BE2C (cell line): ENCODE measurements around the gene GATA1.

Source experiments
- DNase-seq: peaks from one replicate; pipeline ENCODE4 v3.0.0-alpha.2; 2020
- H3K27me3 ChIP-seq: fragments of 250-450 bp; sonication (Bioruptor Pico); 2 replicates; pipeline ENCODE4 v1.5.1; 2020; ENCODE audit warnings: mild to moderate bottlenecking
- H3K36me3 ChIP-seq: fragments of 250-450 bp; sonication (Bioruptor Pico); 2 replicates; pipeline ENCODE4 v1.5.1; 2020; ENCODE audit warnings: mild to moderate bottlenecking
- H3K4me1 ChIP-seq: fragments of 250-450 bp; sonication (Bioruptor Pico); 2 replicates; pipeline ENCODE4 v1.5.1; 2020
- H3K4me3 ChIP-seq: 2 replicates; pipeline ENCODE4 v1.5.1; 2011; ENCODE audit warnings: low read depth, low read length
- H3K9me3 ChIP-seq: fragments of 250-450 bp; sonication (Bioruptor Pico); 2 replicates; pipeline ENCODE4 v1.5.1; 2020
- TF ChIP-seq, protein P1 (sequence below): IDR thresholded peaks from 2 replicates; pipeline ENCODE4 v1.5.1; 2012; ENCODE audit warnings: mild to moderate bottlenecking, low read depth, low read length

Gene GATA1

GRCh38 chrX:48801280-48802088 is 15.1 kb downstream of the GATA1 start, which contains the start of gene HDAC6:
TSS of gene HDAC6 (plus strand) at chrX:48802067. CDS start at chrX:48802693, 626 bp downstream.
- Histone ChIP-seq H3K4me1 (no peaks in the 10 kb centered on the region), H3K9me3 (no peaks in the 10 kb centered on the region), H3K27me3 (no peaks in the 10 kb centered on the region), H3K36me3 (no peaks in the 10 kb centered on the region), H3K4me3 (peak within 1 kb of the TSS; percentile 76)
- TF ChIP-seq, protein P1, sequence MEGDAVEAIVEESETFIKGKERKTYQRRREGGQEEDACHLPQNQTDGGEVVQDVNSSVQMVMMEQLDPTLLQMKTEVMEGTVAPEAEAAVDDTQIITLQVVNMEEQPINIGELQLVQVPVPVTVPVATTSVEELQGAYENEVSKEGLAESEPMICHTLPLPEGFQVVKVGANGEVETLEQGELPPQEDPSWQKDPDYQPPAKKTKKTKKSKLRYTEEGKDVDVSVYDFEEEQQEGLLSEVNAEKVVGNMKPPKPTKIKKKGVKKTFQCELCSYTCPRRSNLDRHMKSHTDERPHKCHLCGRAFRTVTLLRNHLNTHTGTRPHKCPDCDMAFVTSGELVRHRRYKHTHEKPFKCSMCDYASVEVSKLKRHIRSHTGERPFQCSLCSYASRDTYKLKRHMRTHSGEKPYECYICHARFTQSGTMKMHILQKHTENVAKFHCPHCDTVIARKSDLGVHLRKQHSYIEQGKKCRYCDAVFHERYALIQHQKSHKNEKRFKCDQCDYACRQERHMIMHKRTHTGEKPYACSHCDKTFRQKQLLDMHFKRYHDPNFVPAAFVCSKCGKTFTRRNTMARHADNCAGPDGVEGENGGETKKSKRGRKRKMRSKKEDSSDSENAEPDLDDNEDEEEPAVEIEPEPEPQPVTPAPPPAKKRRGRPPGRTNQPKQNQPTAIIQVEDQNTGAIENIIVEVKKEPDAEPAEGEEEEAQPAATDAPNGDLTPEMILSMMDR, result no peak
- DNase-seq, result peak; percentile 97

GRCh38 chrX:48802089-48802904 is 15.9 kb downstream of the GATA1 start:
- Histone ChIP-seq H3K27me3 (no peaks in the 10 kb centered on the region), H3K4me3 (peak overlapping the region; percentile 70), H3K4me1 (no peaks in the 10 kb centered on the region), H3K9me3 (no peaks in the 10 kb centered on the region), H3K36me3 (no peaks in the 10 kb centered on the region)
- TF ChIP-seq, protein P1, result no peak
- peak; percentile 85 for DNase-seq

DNA sequence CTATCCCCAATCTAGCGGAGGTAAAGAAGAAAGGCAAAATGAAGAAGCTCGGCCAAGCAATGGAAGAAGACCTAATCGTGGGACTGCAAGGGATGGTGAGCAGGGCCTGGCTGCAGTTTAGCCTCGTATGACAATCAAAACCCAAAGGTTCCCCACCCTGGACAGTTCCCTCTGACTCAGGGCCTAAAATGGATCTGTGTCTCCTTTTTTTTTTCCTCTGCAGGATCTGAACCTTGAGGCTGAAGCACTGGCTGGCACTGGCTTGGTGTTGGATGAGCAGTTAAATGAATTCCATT is 16.5 kb downstream of the GATA1 start:
- Histone ChIP-seq H3K9me3 (no peaks in the 10 kb centered on the region), H3K4me1 (no peaks in the 10 kb centered on the region), H3K27me3 (no peaks in the 10 kb centered on the region), H3K36me3 (no peaks in the 10 kb centered on the region), H3K4me3 (peak overlapping the region; percentile 70)
- TF ChIP-seq, protein P1, result no peak
- no peak for DNase-seq

DNA sequence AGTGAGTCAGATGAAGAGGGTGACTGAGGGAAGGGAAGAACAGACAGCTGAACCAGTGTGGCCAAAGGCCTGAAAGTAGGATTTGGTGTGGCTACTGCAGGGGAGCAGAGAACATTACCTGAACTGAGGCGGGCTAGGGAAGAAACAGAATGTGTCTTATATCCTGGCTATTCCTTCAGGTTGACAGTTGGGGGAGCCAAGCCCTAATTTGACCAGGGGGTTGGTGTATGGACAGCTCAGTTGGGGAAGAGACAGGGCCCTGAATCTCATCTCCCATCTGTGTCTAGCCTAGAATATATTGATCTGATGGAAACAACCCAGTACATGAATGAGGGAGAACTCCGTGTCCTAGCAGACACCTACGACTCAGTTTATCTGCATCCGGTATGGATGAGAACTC is 19.7 kb downstream of the GATA1 start:
- DNase-seq, result no peak
- H3K4me1 ChIP-seq, result no peaks in the 10 kb centered on the region
- H3K27me3 ChIP-seq, result no peaks in the 10 kb centered on the region
- H3K4me3 ChIP-seq, result no peak overlapping the region
- TF ChIP-seq, protein P1, result peak; percentile 26; the same call in 1 of the 2 replicates
- H3K36me3 ChIP-seq, result no peaks in the 10 kb centered on the region
- H3K9me3 ChIP-seq, result no peaks in the 10 kb centered on the region

- TF ChIP-seq, protein P1, result no peak
- Histone ChIP-seq H3K36me3 (no peaks in the 10 kb centered on the region), H3K27me3 (no peaks in the 10 kb centered on the region), H3K9me3 (no peaks in the 10 kb centered on the region), H3K4me1 (no peaks in the 10 kb centered on the region), H3K4me3 (no peak overlapping the region)
- DNase-seq, result no peak
Measured at GRCh38 chrX:48813644-48814043, 27.3 kb downstream of the GATA1 start.

DNA sequence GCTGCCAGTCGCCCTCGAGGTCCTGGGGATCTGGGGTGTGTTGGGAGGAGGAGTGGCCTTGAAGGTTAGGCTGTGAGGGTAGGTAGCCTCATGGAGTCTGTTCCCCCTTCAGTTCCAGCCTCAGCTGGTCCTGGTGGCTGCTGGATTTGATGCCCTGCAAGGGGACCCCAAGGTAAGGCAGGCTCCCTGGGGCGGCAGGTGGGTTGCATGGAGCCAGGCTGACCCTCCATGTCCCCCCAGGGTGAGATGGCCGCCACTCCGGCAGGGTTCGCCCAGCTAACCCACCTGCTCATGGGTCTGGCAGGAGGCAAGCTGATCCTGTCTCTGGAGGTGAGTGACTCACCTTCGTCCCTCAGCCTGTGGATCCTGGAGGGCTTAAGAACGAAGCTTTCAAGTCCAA is 28.3 kb downstream of the GATA1 start:
- Histone ChIP-seq H3K4me1 (no peaks in the 10 kb centered on the region), H3K27me3 (no peaks in the 10 kb centered on the region), H3K4me3 (no peak overlapping the region), H3K9me3 (no peaks in the 10 kb centered on the region), H3K36me3 (no peaks in the 10 kb centered on the region)
- TF ChIP-seq, protein P1, result no peak
- DNase-seq, result no peak
